Right atrium auricular region (tissue), 2 donors: ENCODE data around the gene INPP5B. TPM values are rescaled to one million over a fixed set of nuclear protein-coding genes. Genes with fewer than 3 reads are reported as not detected.

Experiments
- DNase-seq: peaks from one replicate; pipeline ENCODE4 v3.0.0-alpha.2; 2019; ENCODE audit warnings: low spot score
- H3K27ac ChIP-seq, 2 donors: fragments of 200-600 bp; sonication (generic); 1 replicate in 1 of 2; 2 replicates in 1 of 2; pipeline ENCODE4 v1.5.1; 2016 to 2019
- H3K27me3 ChIP-seq, 2 donors: fragments of 200-600 bp; sonication (generic); one replicate each; pipeline versions ENCODE4 v1.5.1 to v1.6.0; 2017 to 2019
- H3K36me3 ChIP-seq: fragments of 200-600 bp; sonication (generic); one replicate; pipeline ENCODE4 v1.5.1; 2016
- H3K4me1 ChIP-seq, 2 donors: fragments of 200-600 bp; sonication (generic); one replicate each; pipeline versions ENCODE4 v1.5.1 to v1.6.0; 2017 to 2019
- H3K4me3 ChIP-seq, 2 donors: fragments of 200-600 bp; sonication (generic); 1 replicate in 1 of 2; 2 replicates in 1 of 2; pipeline ENCODE4 v1.5.1; 2017 to 2019; ENCODE audit warnings: mild to moderate bottlenecking in 1 of 2, moderate library complexity in 1 of 2
- H3K9me3 ChIP-seq, 2 donors: fragments of 200-600 bp; sonication (generic); one replicate each; pipeline ENCODE4 v1.5.1; 2019
- total RNA-seq, 2 donors: library from RNA; depleted of rRNA; stranded (reverse); fragments of >200 nt; gene quantifications; one replicate each; pipeline ENCODE4 v1.1.0, GENCODE V29; 2016
- TF ChIP-seq, protein P1 (sequence below), 2 donors: fragments of 200-600 bp; sonication (generic); IDR thresholded peaks; one replicate each; pipeline ENCODE4 v1.5.1; 2019; ENCODE audit warnings: antibody characterized with exemption in 2 of 2

INPP5B gene
- total RNA-seq, 2 donors from 2014 or later = 13.2 to 16.7 TPM

DNA sequence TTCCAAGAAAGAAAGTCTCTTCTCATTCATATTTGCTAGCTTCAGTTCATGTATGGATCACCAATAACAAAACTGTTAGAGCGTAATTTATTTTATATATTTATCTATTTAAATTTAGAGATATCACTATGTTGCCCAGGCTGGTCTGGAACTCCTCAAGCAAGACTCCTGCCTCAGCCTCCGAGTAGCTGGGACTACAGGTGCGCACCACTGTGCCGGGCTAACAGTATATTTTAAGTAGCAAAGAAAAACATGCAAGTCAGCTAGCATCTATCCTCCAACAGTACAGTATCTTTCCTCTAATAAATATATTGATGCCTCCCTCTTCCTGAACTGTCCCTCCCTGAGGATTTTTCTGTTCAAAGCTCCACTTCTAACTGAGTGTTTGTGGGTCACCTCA, 21.5 kb downstream of the INPP5B start:
- peak overlapping the region in 1 of 2 donors; percentile 45 for H3K27ac ChIP-seq
- H3K9me3 ChIP-seq = no peaks in the 10 kb centered on the region
- DNase-seq = no peak
- H3K4me1 ChIP-seq = peaks cover 0 to 30% of the 10 kb centered on the region in 2 donors
- TF ChIP-seq, protein P1, sequence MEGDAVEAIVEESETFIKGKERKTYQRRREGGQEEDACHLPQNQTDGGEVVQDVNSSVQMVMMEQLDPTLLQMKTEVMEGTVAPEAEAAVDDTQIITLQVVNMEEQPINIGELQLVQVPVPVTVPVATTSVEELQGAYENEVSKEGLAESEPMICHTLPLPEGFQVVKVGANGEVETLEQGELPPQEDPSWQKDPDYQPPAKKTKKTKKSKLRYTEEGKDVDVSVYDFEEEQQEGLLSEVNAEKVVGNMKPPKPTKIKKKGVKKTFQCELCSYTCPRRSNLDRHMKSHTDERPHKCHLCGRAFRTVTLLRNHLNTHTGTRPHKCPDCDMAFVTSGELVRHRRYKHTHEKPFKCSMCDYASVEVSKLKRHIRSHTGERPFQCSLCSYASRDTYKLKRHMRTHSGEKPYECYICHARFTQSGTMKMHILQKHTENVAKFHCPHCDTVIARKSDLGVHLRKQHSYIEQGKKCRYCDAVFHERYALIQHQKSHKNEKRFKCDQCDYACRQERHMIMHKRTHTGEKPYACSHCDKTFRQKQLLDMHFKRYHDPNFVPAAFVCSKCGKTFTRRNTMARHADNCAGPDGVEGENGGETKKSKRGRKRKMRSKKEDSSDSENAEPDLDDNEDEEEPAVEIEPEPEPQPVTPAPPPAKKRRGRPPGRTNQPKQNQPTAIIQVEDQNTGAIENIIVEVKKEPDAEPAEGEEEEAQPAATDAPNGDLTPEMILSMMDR (IDR thresholded peaks at IDR 0.05) = no peak
- no peaks in the 10 kb centered on the region for H3K27me3 ChIP-seq
- peaks cover 5% of the 10 kb centered on the region for H3K36me3 ChIP-seq
- H3K4me3 ChIP-seq = no peak overlapping the region

DNA sequence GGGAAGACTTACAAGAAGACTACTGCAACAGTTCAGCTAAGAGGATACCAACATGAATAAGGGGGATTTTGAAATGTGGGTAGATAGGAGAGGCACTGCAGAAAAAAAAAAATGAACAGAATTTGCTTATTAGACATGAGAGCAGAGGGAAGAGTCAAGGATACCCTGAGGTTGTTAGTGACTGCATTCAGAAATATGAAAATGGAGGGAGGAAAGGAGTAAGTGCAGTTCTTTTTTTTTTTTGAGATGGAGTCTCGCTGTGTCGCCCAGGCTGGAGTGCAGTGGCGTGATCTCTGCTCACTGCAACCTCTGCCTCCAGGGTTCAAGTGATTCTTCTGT, 23.3 kb downstream of the INPP5B start:
- Histone ChIP-seq H3K27ac (no peak overlapping the region), H3K4me1 (peaks cover 0 to 37% of the 10 kb centered on the region in 2 donors), H3K36me3 (peaks cover 5% of the 10 kb centered on the region), H3K27me3 (no peaks in the 10 kb centered on the region), H3K9me3 (no peaks in the 10 kb centered on the region), H3K4me3 (no peak overlapping the region)
- no peak for DNase-seq
- TF ChIP-seq, protein P1 (IDR thresholded peaks at IDR 0.05) = no peak

DNA sequence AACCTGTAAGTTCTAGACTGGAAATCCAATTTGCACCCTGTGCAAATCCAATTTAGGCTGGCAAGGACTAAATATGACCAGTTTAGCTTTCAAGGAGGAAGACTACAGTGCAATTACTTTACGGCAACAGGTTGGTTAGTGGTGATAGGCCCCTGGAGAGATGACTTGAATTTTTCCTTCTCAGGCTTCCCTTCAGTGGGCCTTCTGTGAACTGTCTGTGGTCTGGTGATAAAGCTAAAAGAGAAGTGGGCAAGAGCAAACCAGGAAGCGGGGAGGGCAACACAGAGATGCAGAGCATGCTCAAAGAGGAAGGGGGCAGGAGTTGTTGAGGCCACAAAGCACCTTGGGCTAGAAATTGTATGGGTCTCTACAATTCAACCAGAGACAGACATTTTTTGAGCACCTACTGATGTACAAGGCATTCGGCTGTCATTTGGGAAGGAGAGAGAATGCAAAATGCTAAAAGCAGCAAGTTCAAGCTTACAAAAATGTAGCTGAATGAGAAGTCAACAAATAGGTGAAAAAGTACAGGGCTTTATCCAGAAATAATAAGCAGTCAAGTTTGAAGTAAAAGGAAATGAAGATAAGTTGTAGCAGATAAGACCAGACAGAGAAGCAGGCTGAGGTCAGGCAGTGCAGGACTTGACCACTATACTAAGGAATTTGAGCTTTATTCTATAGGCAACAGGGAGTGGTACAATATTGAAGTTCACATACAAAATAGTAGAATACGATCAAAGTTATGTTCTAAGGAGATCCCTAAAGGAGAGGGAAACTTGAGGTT, 23.9 kb downstream of the INPP5B start:
- H3K4me1 ChIP-seq = peaks cover 0 to 40% of the 10 kb centered on the region in 2 donors
- DNase-seq = no peak
- TF ChIP-seq, protein P1 (IDR thresholded peaks at IDR 0.05) = no peak
- H3K9me3 ChIP-seq = no peaks in the 10 kb centered on the region
- no peak overlapping the region for H3K4me3 ChIP-seq
- H3K36me3 ChIP-seq = peaks cover 5% of the 10 kb centered on the region
- H3K27ac ChIP-seq = no peak overlapping the region
- no peaks in the 10 kb centered on the region for H3K27me3 ChIP-seq

DNA sequence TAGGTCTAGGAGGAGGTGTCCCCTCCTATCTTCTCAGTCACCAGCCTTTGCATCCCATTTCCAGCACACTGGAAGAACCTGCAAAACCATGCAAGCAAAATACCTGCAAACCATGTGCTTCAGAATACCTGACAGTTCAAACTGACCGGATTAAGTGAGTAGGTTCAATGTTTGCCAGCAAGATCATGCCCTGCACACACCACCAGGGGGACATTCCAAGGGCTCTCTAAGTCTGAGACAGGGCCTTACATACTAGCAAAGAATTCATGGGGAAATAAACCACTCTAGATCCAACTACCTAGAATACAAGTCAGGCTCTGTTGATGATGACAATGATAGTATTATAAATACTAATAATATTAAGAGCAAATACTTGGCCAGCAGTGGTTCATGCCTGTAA, 27.6 kb downstream of the INPP5B start:
- H3K4me3 ChIP-seq = no peak overlapping the region
- H3K27ac ChIP-seq = no peak overlapping the region
- H3K27me3 ChIP-seq = no peaks in the 10 kb centered on the region
- H3K36me3 ChIP-seq = peaks cover 5% of the 10 kb centered on the region
- no peaks in the 10 kb centered on the region for H3K9me3 ChIP-seq
- peaks cover 0 to 37% of the 10 kb centered on the region in 2 donors for H3K4me1 ChIP-seq
- TF ChIP-seq, protein P1 (IDR thresholded peaks at IDR 0.05) = no peak
- no peak for DNase-seq

DNA sequence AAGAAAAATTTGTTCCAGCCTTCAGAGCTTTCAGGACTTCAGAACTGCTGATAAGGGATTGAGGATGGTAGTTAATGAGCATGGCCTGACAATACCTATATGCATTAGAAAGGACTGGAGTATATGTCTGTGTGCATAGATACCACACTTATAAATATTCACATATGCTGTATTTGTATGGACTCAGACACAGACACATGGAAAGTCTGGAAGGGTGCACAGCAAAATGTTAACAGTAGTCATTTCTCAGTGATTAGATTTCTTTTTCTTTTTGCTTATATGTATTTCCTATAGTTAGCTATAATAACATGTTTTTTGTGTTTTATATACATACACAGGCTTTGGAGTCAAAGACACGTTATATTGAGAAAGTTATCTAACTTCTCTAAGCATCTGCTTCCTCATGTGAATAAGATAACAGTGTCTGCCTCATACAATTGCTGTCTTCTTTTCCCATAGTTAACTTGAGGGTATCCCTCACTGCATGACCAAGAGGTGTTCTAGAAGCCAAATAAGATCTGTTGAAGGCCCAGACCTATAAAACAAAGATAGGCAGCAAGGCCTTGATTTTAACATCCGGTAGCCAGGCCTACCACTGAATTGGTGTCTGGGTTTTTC, 31.3 kb downstream of the INPP5B start:
- H3K9me3 ChIP-seq = no peaks in the 10 kb centered on the region
- H3K27ac ChIP-seq = peak overlapping the region; percentile 19 to 36
- H3K27me3 ChIP-seq = no peaks in the 10 kb centered on the region
- DNase-seq = no peak
- peaks cover 0 to 43% of the 10 kb centered on the region in 2 donors for H3K4me1 ChIP-seq
- TF ChIP-seq, protein P1 (IDR thresholded peaks at IDR 0.05) = no peak
- no peaks in the 10 kb centered on the region for H3K36me3 ChIP-seq
- no peak overlapping the region for H3K4me3 ChIP-seq
